Natural killer cell (primary cell): Measurements from ENCODE around the gene AXIN1. TPM values are rescaled to one million over a fixed set of nuclear protein-coding genes. Genes with fewer than 3 reads are reported as not detected.

Source experiments
- ATAC-seq, 3 donors: fragments of 150-1000 bp in 2 of 3; fragments of 200-7000 bp in 1 of 3; cut with Tn5 transposase; 1 replicate in 1 of 3; 2 replicates in 2 of 3; pipeline ENCODE4 v1.10.0; 2021; ENCODE audit warnings: mild to moderate bottlenecking in 2 of 3, moderate library complexity in 2 of 3
- DNase-seq, 2 donors: peaks; one replicate each; pipeline versions ENCODE4 v3.0.0 to v3.0.0-alpha.2; 2013 to 2021; ENCODE audit warnings: mixed read lengths in 1 of 2
- H3K27ac ChIP-seq: one replicate; pipeline ENCODE4 v1.5.1; 2013; ENCODE audit warnings: mild to moderate bottlenecking, low read length
- H3K27me3 ChIP-seq: one replicate; pipeline ENCODE4 v1.6.1; 2013; ENCODE audit warnings: low read length; ENCODE audit not compliant: control insufficient read depth, insufficient read depth
- H3K36me3 ChIP-seq: one replicate; pipeline ENCODE4 v1.6.1; 2013; ENCODE audit warnings: low read length; ENCODE audit not compliant: control insufficient read depth, insufficient read depth
- H3K4me1 ChIP-seq: one replicate; pipeline ENCODE4 v1.6.1; 2013; ENCODE audit warnings: low read length; ENCODE audit not compliant: control insufficient read depth, insufficient read depth
- H3K4me3 ChIP-seq: one replicate; pipeline ENCODE4 v1.5.1; 2013; ENCODE audit warnings: low read length
- H3K9me3 ChIP-seq: one replicate; pipeline ENCODE4 v1.6.1; 2013; ENCODE audit warnings: low read length; ENCODE audit not compliant: control insufficient read depth, insufficient read depth
- H3K27ac Mint-ChIP-seq, 2 donors: one replicate each; pipeline ENCODE4 v1.8.0; 2022; ENCODE audit warnings: mild to moderate bottlenecking in 2 of 2, mixed read lengths in 2 of 2, moderate library complexity in 1 of 2
- H3K27me3 Mint-ChIP-seq, 2 donors: one replicate each; pipeline ENCODE4 v1.8.0; 2022; ENCODE audit warnings: low read depth in 2 of 2, mixed read lengths in 2 of 2
- H3K36me3 Mint-ChIP-seq: one replicate; pipeline ENCODE4 v1.8.0; 2022; ENCODE audit warnings: mixed read lengths
- H3K4me1 Mint-ChIP-seq, 2 donors: one replicate each; pipeline ENCODE4 v1.8.0; 2022; ENCODE audit warnings: mixed read lengths in 2 of 2
- H3K4me3 Mint-ChIP-seq: one replicate; pipeline ENCODE4 v1.8.0; 2022; ENCODE audit warnings: mild to moderate bottlenecking, moderate library complexity, mixed read lengths
- H3K9me3 Mint-ChIP-seq, 2 donors: one replicate each; pipeline ENCODE4 v1.8.0; 2022; ENCODE audit warnings: mixed read lengths in 2 of 2
- CTCF ChIP-seq: fragments of 200-600 bp; IDR thresholded peaks from one replicate; pipeline ENCODE4 v1.8.0; 2022; ENCODE audit warnings: antibody characterized with exemption
- WGBS: methylation state at CpG from one replicate; pipeline ENCODE4 v1.1.7; 2013; ENCODE audit warnings: missing lambda C conversion rate; ENCODE audit not compliant: insufficient coverage; 5-methylcytosine and 5-hydroxymethylcytosine counted together
- intact Hi-C: fragments of 100-400 bp; cut with micrococcal nuclease; formaldehyde crosslinking; loops from one replicate; pipeline ENCODE4 v1.14.2; 2022
- total RNA-seq, 4 donors: library from RNA; stranded (reverse); fragments of 120-200 nt in 1 of 4; gene quantifications; one replicate each; pipeline versions ENCODE4 v1.2.3 to v1.2.4, GENCODE V29; 2013 to 2022

The AXIN1 gene
- total RNA-seq, 3 donors from 2014 or later (not counting 1 experiment from before 2014, with no cell fraction given): 100 to 122 (median 106) TPM

- intact Hi-C loops: no loop called here
- Histone ChIP-seq H3K36me3 (no peaks in the 10 kb centered on the region), H3K27ac (no peak overlapping the region), H3K4me1 (peaks cover 26% of the 10 kb centered on the region), H3K27me3 (no peaks in the 10 kb centered on the region), H3K4me3 (no peak overlapping the region), H3K9me3 (peaks cover 4% of the 10 kb centered on the region)
- WGBS: 86% methylated on average over 19 of the region's 19 CpGs
- DNase-seq (no peak), ATAC-seq (no peak)
- Mint-ChIP-seq H3K4me3 (no peak overlapping the region), H3K27me3 (no peaks in the 10 kb centered on the region), H3K36me3 (no peaks in the 10 kb centered on the region), H3K4me1 (peaks cover 10 to 14% of the 10 kb centered on the region in 2 donors), H3K27ac (no peak overlapping the region), H3K9me3 (no peaks in the 10 kb centered on the region)
- no peak for TF ChIP-seq CTCF
Observed at GRCh38 chr16:386641-387156, 34.2 kb upstream of the AXIN1 start.

- intact Hi-C loops: no loop called here
- Mint-ChIP-seq H3K4me3 (peak overlapping the region; percentile 86), H3K27ac (peak overlapping the region; percentile 73 to 77), H3K9me3 (no peaks in the 10 kb centered on the region), H3K36me3 (no peaks in the 10 kb centered on the region), H3K4me1 (peaks cover 10 to 22% of the 10 kb centered on the region in 2 donors), H3K27me3 (no peaks in the 10 kb centered on the region)
- TF ChIP-seq CTCF: no peak
- 23% methylated on average over 33 of the region's 33 CpGs for WGBS
- Histone ChIP-seq H3K4me1 (peaks cover 46% of the 10 kb centered on the region), H3K36me3 (no peaks in the 10 kb centered on the region), H3K27ac (peak overlapping the region; percentile 15), H3K4me3 (peak overlapping the region; percentile 8), H3K27me3 (no peaks in the 10 kb centered on the region), H3K9me3 (no peaks in the 10 kb centered on the region)
- ATAC-seq (peak in 2 of 3 donors; percentile 19 to 46), DNase-seq (peak; percentile 51 to 70)
Observed at GRCh38 chr16:383326-384051, 31.0 kb upstream of the AXIN1 start.

GRCh38 chr16:381789-382717 is 29.5 kb upstream of the AXIN1 start, which contains the start of gene PGAP6:
PGAP6 (minus strand) TSS chr16:381978; CDS start chr16:381821, 157 bp downstream.
- Histone ChIP-seq H3K9me3 (no peaks in the 10 kb centered on the region), H3K36me3 (peaks cover 2% of the 10 kb centered on the region), H3K27me3 (no peaks in the 10 kb centered on the region), H3K27ac (peak within 1 kb of the TSS; percentile 5), H3K4me3 (peak within 1 kb of the TSS; percentile 63), H3K4me1 (peaks cover 46% of the 10 kb centered on the region)
- H3K27me3 Mint-ChIP-seq: no peaks in the 10 kb centered on the region
- under 1% methylated on average over 105 of the region's 123 CpGs for WGBS
- H3K4me3 Mint-ChIP-seq: peak within 1 kb of the TSS; percentile 86
- H3K9me3 Mint-ChIP-seq: no peaks in the 10 kb centered on the region
- no peak for TF ChIP-seq CTCF
- intact Hi-C loops: no loop called here
- ATAC-seq (peak; percentile 71 to 88 (median 81)), DNase-seq (peak; percentile 55 to 84)
- H3K36me3 Mint-ChIP-seq: no peaks in the 10 kb centered on the region
- H3K27ac Mint-ChIP-seq: peak within 1 kb of the TSS; percentile 73 to 77
- peaks cover 10 to 24% of the 10 kb centered on the region in 2 donors for H3K4me1 Mint-ChIP-seq
